HG02571 (cell line): ENCODE data around the gene ADAMTS6.

Experiments
- ATAC-seq: cut with Tn5 transposase; IDR thresholded peaks from one replicate; pipeline ENCODE4 v1.9.1; 2021; ENCODE audit warnings: mild to moderate bottlenecking, moderate library complexity; ENCODE audit not compliant: unreplicated experiment

The ADAMTS6 gene

DNA sequence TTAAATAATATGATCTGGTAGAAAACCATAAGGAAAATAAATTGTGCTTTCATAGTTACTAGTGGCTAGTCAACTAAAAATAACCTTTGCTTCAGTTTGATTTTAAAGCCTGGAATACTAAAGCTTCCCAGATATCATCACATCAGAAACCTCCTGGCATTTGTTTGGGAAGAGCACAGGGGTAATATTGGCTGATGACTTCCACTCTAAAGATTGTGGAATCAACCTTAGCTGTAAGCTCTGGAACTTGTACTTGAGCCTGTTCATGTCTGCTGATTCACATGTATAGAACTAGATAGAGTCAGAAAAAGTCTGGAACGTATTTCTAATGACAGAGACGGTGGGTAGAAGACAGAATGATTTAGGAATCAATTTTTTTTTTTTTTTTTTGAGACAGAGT is 367.9 kb downstream of the ADAMTS6 start:
- ATAC-seq = no peak

DNA sequence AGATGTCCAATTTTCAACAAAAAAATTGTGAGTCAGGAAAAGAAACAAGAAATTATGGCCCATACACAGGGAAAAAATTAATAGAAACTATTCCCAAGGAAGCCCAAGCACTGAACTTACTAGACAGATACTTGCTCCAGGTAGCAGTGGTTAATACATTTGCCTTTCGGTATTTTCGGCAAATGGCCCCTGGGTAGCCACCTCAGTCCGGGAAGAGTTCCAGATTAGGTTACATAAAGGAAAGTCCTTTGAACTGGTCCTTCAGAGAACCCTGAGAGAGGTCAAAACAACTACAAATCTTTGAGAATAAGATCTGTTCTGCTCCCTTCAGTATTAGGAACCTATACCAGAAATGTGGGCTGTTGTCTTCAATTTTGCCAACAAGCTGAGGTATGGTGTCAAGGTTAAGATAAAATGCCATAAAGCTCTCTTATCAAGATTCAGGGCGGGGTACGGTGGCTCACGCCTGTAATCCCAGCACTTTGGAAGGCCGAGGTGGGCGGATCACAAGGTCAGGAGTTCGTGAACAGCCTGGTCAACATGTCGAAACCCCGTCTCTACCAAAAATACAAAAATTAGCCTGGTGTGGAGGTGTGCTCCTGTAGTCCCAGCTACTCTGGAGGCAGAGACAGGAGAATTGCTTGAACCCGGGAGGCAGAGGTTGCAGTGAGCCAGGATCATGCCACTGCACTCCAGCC is 369.6 kb downstream of the ADAMTS6 start:
- no peak for ATAC-seq

DNA sequence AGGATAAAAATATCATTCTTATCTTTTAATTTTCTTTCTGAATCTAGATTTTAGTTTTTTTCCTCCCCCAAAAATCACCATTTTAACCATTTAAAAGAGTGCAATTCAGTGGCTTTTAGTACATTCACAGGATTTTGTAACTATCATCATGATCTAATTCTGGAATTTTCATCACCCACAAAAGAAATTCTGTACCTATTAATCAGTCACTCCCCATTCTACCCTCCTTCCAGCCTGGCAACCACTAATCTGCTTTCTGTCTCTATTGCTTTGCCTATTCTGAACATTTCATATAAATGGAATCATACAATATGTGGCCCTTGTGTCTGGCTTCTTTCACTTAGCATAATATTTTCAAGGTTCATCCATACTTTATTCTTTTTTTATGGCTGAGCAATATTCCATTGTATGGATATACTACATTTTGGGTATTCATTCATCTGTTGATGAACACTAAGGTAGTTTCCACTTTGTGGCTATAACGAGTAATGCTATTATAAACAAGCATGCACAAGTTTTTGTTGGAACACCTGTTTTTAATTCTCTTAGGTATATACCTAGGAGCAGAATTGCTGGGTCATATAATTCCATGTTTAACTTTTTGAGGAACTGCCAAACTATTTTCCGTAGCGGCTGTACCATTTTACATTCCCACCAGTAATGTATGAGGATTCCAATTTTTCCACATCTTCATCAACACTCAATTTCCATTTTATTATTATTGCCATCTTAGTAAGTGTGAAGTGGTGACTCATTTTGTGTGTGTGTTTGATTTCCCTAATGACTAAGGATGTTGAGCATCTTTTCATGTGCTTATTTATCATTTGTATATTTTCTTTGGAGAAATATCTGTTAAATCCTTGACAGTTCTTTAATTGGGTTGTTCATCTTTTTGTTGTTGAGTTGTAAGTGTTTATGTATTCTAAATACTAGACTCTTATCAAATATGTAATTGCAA is 372.7 kb downstream of the ADAMTS6 start:
- ATAC-seq = no peak

DNA sequence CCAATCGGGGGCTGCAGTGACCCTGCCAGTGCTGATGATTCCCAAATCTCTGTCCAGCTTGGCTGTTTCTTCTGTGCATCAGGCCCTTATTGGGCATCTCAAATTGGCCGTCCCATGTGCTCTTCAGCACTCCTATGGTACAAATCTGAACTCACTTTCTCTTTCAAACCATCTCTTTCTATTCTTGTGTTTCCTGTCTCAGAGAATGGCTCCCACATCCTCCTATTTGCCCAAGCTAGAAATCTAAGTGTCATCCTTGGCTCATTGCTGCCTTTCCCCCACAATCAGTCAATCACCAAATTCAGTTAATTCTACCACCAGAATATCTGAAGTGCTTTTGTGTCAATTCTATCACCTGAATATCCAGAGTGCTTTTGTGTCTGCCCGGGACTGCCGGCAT is 376.4 kb downstream of the ADAMTS6 start:
- ATAC-seq = no peak

DNA sequence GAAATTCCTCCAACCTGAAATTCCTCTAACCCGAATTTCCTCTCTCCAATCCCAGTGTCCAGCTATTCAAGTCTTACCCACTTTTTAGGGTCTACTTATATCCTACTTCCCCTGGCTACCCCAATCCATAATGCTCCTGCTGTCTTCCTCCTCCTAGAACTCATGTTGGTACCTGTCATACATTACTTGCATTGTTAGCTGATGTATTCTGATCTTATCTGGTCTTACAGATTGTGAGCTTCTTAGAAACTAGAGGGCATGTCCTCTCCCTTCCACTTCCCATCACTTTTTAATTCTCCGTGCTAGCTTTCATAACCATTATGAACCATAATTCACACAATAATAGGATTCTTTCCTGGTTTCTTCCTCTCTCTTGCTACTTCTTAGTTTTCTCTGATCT is 376.9 kb downstream of the ADAMTS6 start:
- no peak for ATAC-seq

DNA sequence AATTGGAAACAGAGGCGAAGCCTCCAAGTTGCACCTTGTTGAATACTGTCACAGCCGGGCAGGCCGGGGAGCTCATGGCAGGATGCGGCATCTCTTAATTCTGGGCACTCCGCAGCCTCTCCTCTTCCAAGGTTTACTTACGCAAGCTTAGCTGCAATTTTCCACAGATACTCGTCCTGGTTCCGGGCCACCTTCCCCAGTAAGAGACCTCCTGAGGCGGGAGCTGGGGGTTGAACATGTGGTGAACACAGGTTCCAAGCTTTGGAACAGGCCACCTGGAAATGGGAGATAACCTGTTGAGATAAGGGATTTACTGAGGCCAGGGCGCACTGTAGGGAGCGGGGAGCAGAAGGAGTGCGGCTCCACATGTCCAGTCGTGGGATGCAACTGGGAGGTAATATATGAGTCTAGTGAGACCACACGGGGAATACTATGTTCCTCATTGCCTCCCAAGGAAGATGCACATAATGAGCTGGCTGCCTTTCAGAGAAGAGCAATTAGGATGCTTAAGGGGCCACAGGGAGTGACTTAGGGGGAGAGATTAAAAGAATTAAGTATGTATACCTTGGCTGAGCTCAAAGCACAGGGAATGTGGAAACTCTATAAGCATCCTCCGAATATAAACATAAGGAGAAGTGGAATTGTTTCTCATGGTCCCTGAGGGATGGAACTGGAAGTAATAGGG is 377.8 kb downstream of the ADAMTS6 start:
- no peak for ATAC-seq

DNA sequence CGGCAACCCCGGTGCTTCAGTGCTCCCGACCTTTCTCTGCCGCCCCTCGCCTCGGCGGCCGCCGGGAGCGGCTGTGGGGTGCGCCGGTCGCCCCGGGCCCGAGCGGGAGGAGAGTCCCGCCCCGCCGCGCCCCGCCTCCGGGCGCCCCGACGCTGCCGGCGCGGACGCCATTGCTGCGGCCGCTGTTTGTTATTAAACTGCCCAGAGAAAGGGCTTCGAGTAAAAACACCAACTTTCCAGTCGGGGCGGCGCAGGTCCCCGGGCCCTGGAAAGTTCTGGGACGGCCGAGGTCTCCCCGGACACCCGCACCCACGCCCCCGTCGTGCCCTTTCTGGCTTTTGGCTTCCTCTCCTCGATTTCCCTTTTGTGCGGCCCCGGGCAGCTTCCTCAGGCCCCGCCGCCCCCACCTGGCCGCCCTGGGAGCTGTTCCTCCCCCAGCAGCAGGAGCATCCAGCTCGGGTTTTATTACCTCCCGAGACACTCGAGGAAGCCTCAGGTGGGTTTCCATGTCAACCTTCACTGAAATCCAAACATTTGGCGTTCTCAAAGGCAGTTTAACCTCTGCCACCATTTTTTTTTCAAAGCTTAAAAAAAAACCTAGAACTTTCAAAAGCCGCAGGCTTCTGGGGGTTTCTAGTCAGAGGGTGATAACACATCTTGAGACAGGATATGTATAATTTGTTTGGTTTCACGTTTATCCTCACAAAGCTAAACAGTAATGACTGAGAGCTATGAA is 378.6 kb downstream of the ADAMTS6 start:
- ATAC-seq = peak; percentile 83

DNA sequence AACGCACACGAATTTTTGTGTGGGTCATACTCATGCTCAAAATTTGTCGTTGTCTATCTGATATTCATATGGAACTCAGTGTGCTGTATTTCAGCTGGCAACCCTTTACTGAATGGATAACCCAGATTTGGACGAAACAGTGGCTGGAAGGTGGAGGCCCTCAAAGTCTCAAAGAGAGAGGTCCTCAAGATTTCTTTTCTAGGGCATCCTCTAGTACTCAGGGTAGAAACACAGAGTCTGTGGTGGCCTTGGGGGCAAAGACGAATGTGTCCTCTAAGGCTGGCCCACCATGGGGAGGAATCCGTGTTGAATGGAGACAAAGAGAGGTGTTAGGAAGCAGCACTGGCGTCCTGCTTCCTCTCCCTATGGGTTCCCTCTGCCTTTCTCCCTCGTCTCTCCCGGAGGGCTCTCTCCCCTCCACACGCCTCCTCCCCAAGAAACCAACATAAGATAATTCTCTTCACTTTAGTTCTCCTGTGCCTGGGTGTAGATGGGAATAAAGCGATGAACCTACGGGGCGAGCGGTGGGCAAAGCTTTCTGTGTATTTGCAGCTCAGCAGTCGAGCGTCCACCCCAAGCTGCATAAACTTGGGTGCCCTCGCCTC is 379.2 kb downstream of the ADAMTS6 start:
- ATAC-seq = peak; percentile 19

DNA sequence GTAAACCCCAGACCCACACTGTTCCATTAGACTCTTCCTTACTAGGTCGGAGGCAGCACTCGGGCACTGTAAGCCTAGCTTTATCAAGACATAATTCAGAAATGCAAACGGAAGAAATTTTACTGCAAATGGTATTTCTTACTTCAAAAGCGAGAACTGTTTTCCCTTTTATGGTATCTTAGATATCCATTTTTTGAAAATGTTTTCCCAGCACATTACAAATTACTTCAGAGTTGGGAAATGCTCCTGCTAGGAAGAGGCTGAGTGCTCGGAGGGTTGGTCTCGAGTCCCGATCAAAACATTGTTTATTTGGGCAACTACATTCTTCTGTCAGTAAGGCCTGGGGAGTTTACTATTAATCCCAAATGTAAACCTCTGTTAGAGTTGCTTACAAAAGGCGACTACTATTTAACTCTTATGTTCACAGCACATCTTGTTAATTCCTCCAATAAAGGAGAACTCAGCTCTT is 380.1 kb downstream of the ADAMTS6 start:
- no peak for ATAC-seq

- no peak for ATAC-seq
Measured at GRCh38 chr5:65100911-65101631, 380.6 kb downstream of the ADAMTS6 start.
